ENCODE measurements around the gene GMPR2. TPM values are rescaled to one million over a fixed set of nuclear protein-coding genes. Genes with fewer than 3 reads are reported as not detected.

Gene GMPR2
- total and polyA plus RNA-seq, 5 experiments from 2014 or later: 76.4 to 111 (median 79.7) TPM

GRCh38 chr14:24204163-24205146, 28.3 kb upstream of the GMPR2 start:
- H3K4me3 Mint-ChIP-seq: no peak overlapping the region
- H3K27ac Mint-ChIP-seq: peak overlapping the region in 7 of 10 donors; percentile 2 to 39 (median 7)
- peaks cover 26 to 51% (median 46%) of the 10 kb centered on the region in 4 donors for H3K4me1 Mint-ChIP-seq
- POLR2A ChIA-PET: interaction anchor here (1.0 to 1.1 kb wide), 2 partner anchors 8 to 11 kb away, joined by 4 to 7 read pairs; partner anchors contain the start of genes CHMP4A and MDP1
- ATAC-seq (no peak), DNase-seq (no peak)
- H3K27me3 Mint-ChIP-seq: no peaks in the 10 kb centered on the region
- H3K9me3 Mint-ChIP-seq: peaks cover 0 to 8% (median 0%) of the 10 kb centered on the region in 9 donors
- peaks cover 14 to 73% (median 28%) of the 10 kb centered on the region in 3 donors for H3K36me3 Mint-ChIP-seq

GRCh38 chr14:24206260-24207103, 26.2 kb upstream of the GMPR2 start:
- peaks cover 30 to 62% (median 57%) of the 10 kb centered on the region in 4 donors for H3K4me1 Mint-ChIP-seq
- no peak for ATAC-seq
- peak overlapping the region in 8 of 10 donors; percentile 22 to 91 (median 78) for H3K27ac Mint-ChIP-seq
- peaks cover 0 to 8% (median 0%) of the 10 kb centered on the region in 9 donors for H3K9me3 Mint-ChIP-seq
- H3K4me3 Mint-ChIP-seq: no peak overlapping the region
- H3K36me3 Mint-ChIP-seq: peaks cover 14 to 82% (median 32%) of the 10 kb centered on the region in 3 donors
- no peak for DNase-seq
- POLR2A ChIA-PET: interaction anchor here (0.8 to 1.7 kb wide), 3 partner anchors 10 to 37 kb away, joined by 3 to 8 read pairs (median 3); partner anchors contain the start of genes MDP1 and TM9SF1
- no peaks in the 10 kb centered on the region for H3K27me3 Mint-ChIP-seq

- ATAC-seq (no peak), DNase-seq (no peak)
- H3K9me3 Mint-ChIP-seq: peaks cover 0 to 8% (median 0%) of the 10 kb centered on the region in 9 donors
- H3K4me3 Mint-ChIP-seq: no peak overlapping the region
- H3K4me1 Mint-ChIP-seq: peaks cover 32 to 68% (median 62%) of the 10 kb centered on the region in 4 donors
- POLR2A ChIA-PET: interaction anchor here (0.8 to 1.7 kb wide), 2 partner anchors 11 to 36 kb away, joined by 3 to 8 read pairs; partner anchors contain the start of gene TM9SF1
- H3K27ac Mint-ChIP-seq: peak overlapping the region in 9 of 10 donors; percentile 22 to 91 (median 79)
- peaks cover 14 to 80% (median 30%) of the 10 kb centered on the region in 3 donors for H3K36me3 Mint-ChIP-seq
- no peaks in the 10 kb centered on the region for H3K27me3 Mint-ChIP-seq
Observed at GRCh38 chr14:24207104-24207551, 25.6 kb upstream of the GMPR2 start.

- Mint-ChIP-seq H3K4me3 (no peak overlapping the region), H3K36me3 (peaks cover 13 to 80% (median 28%) of the 10 kb centered on the region in 3 donors), H3K27me3 (no peaks in the 10 kb centered on the region), H3K27ac (peak overlapping the region in 5 of 10 donors; percentile 22 to 91 (median 79)), H3K4me1 (peaks cover 32 to 71% (median 64%) of the 10 kb centered on the region in 4 donors), H3K9me3 (peaks cover 0 to 6% (median 0%) of the 10 kb centered on the region in 9 donors)
- DNase-seq (no peak), ATAC-seq (no peak)
- POLR2A ChIA-PET: interaction anchor here (2.4 kb wide), 1 partner anchor 19 kb away, joined by 7 read pairs; the partner anchor contains the start of gene IPO4
Observed at GRCh38 chr14:24207625-24208024, 25.1 kb upstream of the GMPR2 start.

- no peak for ATAC-seq
- POLR2A ChIA-PET: interaction anchor here (1.2 to 7.1 kb wide), 7 partner anchors 12 to 97 kb away, joined by 3 to 124 read pairs (median 7); partner anchors contain the start of genes CIDEB, GMPR2, IPO4 and IRF9
- no peak for DNase-seq
- Mint-ChIP-seq H3K27me3 (peaks cover 0 to 2% (median 0%) of the 10 kb centered on the region in 5 donors), H3K4me3 (peak overlapping the region in 9 of 10 donors; percentile 11 to 97 (median 95)), H3K27ac (peak overlapping the region; percentile 96 to 100 (median 99)), H3K36me3 (peaks cover 7 to 56% (median 21%) of the 10 kb centered on the region in 3 donors), H3K4me1 (peaks cover 34 to 83% (median 74%) of the 10 kb centered on the region in 4 donors), H3K9me3 (no peaks in the 10 kb centered on the region)
Observed at GRCh38 chr14:24211311-24211710, 21.4 kb upstream of the GMPR2 start.

GRCh38 chr14:24212924-24213865, 19.5 kb upstream of the GMPR2 start, which contains the start of gene CHMP4A:
Gene CHMP4A, minus strand, starts transcription at chr14:24213488. Its CDS starts 49 bp downstream, at chr14:24213439.
- DNase-seq (peak; percentile 89 to 98 (median 96)), ATAC-seq (peak; percentile 77)
- peak within 1 kb of the TSS; percentile 96 to 100 (median 99) for H3K27ac Mint-ChIP-seq
- H3K4me1 Mint-ChIP-seq: peaks cover 28 to 71% (median 63%) of the 10 kb centered on the region in 4 donors
- peaks cover 0 to 2% (median 0%) of the 10 kb centered on the region in 5 donors for H3K27me3 Mint-ChIP-seq
- no peaks in the 10 kb centered on the region for H3K9me3 Mint-ChIP-seq
- peak within 1 kb of the TSS; percentile 89 to 98 (median 95) for H3K4me3 Mint-ChIP-seq
- peaks cover 0 to 51% (median 10%) of the 10 kb centered on the region in 3 donors for H3K36me3 Mint-ChIP-seq
- POLR2A ChIA-PET: interaction anchor here (0.6 to 7.1 kb wide), 29 partner anchors 9 to 229 kb away, joined by 3 to 124 read pairs (median 7); partner anchors contain the start of genes CBLN3, DCAF11, DHRS1 and GMPR2

GRCh38 chr14:24213866-24214662, 18.7 kb upstream of the GMPR2 start:
- ATAC-seq: no peak

GRCh38 chr14:24215495-24216344, 17.0 kb upstream of the GMPR2 start, which contains the start of gene MDP1:
Gene MDP1, minus strand, starts transcription at chr14:24216066. Its CDS starts 111 bp downstream, at chr14:24215955.
- Mint-ChIP-seq H3K27ac (peak within 1 kb of the TSS; percentile 93 to 100 (median 99)), H3K4me1 (peaks cover 27 to 55% (median 54%) of the 10 kb centered on the region in 4 donors), H3K36me3 (peaks cover 0 to 27% (median 5%) of the 10 kb centered on the region in 3 donors), H3K9me3 (no peaks in the 10 kb centered on the region), H3K4me3 (peak within 1 kb of the TSS; percentile 89 to 94 (median 92)), H3K27me3 (peaks cover 0 to 2% (median 0%) of the 10 kb centered on the region in 5 donors)
- POLR2A ChIA-PET: interaction anchor here (0.7 to 7.1 kb wide), 23 partner anchors 10 to 1450 kb away, joined by 3 to 124 read pairs (median 4); partner anchors contain the start of genes DCAF11, DHRS1, GMPR2 and IPO4
- ATAC-seq (peak; percentile 75), DNase-seq (peak; percentile 71 to 93 (median 86))

More at GRCh38 chr14:24213866-24214662, 18.7 kb upstream of the GMPR2 start:
- Mint-ChIP-seq H3K27ac (peak overlapping the region; percentile 96 to 100 (median 99)), H3K9me3 (no peaks in the 10 kb centered on the region), H3K36me3 (peaks cover 0 to 44% (median 10%) of the 10 kb centered on the region in 3 donors), H3K27me3 (peaks cover 0 to 2% (median 0%) of the 10 kb centered on the region in 5 donors), H3K4me3 (peak overlapping the region; percentile 49 to 98 (median 95)), H3K4me1 (peaks cover 28 to 67% (median 62%) of the 10 kb centered on the region in 4 donors)
- POLR2A ChIA-PET: interaction anchor here (0.6 to 7.1 kb wide), 25 partner anchors 13 to 227 kb away, joined by 3 to 124 read pairs (median 8); partner anchors contain the start of genes CBLN3, DCAF11, DHRS1 and GMPR2
- no peak for DNase-seq

- no peaks in the 10 kb centered on the region for H3K9me3 Mint-ChIP-seq
- H3K4me1 Mint-ChIP-seq: peaks cover 27 to 50% (median 48%) of the 10 kb centered on the region in 4 donors
- POLR2A ChIA-PET: interaction anchor here (0.7 to 7.1 kb wide), 21 partner anchors 10 to 1450 kb away, joined by 3 to 124 read pairs (median 4); partner anchors contain the start of genes DCAF11, DHRS1, GMPR2 and IPO4
- DNase-seq (no peak), ATAC-seq (no peak)
- peaks cover 0 to 2% (median 0%) of the 10 kb centered on the region in 5 donors for H3K27me3 Mint-ChIP-seq
- H3K4me3 Mint-ChIP-seq: peak overlapping the region; percentile 89 to 94 (median 92)
- peak overlapping the region; percentile 93 to 100 (median 99) for H3K27ac Mint-ChIP-seq
- H3K36me3 Mint-ChIP-seq: peaks cover 0 to 23% (median 4%) of the 10 kb centered on the region in 3 donors
Observed at GRCh38 chr14:24216345-24216699, 16.4 kb upstream of the GMPR2 start.
